Esophagus (tissue), 2 donors: Measurements from ENCODE around the gene AARS2. TPM values are rescaled to one million over a fixed set of nuclear protein-coding genes. Genes with fewer than 3 reads are reported as not detected.
A peak's percentile ranks its signal among the peaks of the same experiment; 100 is the strongest.
"Not testable (repeated sequence)": the region's sequence is repeated elsewhere in the genome, so short reads cannot be mapped to it uniquely, and the experiment has no call there.

ENCODE experiments used
- H3K27ac ChIP-seq, 2 donors: one replicate each; pipeline ENCODE4 v1.5.1; 2013; ENCODE audit warnings: low read depth in 2 of 2, mild to moderate bottlenecking in 2 of 2, inconsistent platforms in 1 of 2, low read length in 1 of 2, moderate library complexity in 1 of 2
- H3K27me3 ChIP-seq, 2 donors: one replicate each; pipeline ENCODE4 v1.6.1; 2013; ENCODE audit warnings: low read length in 2 of 2, control low read depth in 1 of 2, mild to moderate bottlenecking in 1 of 2; ENCODE audit not compliant: insufficient read depth in 2 of 2, control insufficient read depth in 1 of 2
- H3K36me3 ChIP-seq, 2 donors: one replicate each; pipeline ENCODE4 v1.6.1; 2013; ENCODE audit warnings: low read length in 1 of 2; ENCODE audit not compliant: control insufficient read depth in 2 of 2, insufficient read depth in 2 of 2
- H3K4me1 ChIP-seq, 2 donors: one replicate each; pipeline ENCODE4 v1.6.1; 2013; ENCODE audit warnings: low read length in 1 of 2; ENCODE audit not compliant: control insufficient read depth in 2 of 2, insufficient read depth in 2 of 2
- H3K4me3 ChIP-seq, 2 donors: one replicate each; pipeline ENCODE4 v1.5.1; 2013; ENCODE audit warnings: low read length in 2 of 2, mild to moderate bottlenecking in 2 of 2, low read depth in 1 of 2, moderate library complexity in 1 of 2
- H3K9me3 ChIP-seq, 2 donors: one replicate each; pipeline ENCODE4 v1.6.1; 2013; ENCODE audit warnings: mild to moderate bottlenecking in 2 of 2, low read depth in 1 of 2, low read length in 1 of 2, moderate library complexity in 1 of 2; ENCODE audit not compliant: control insufficient read depth in 2 of 2, insufficient read depth in 1 of 2
- WGBS, 2 donors: extraction: QIAGEN DNeasy Blood & Tissue Kit; methylation state at CpG; one replicate each; pipeline ENCODE4 v1.1.7; 2013; 5-methylcytosine and 5-hydroxymethylcytosine counted together
- polyA plus RNA-seq, 2 donors: library from polyadenylated mRNA; stranded (reverse); fragments of 200-250 nt; gene quantifications; one replicate each; pipeline ENCODE4 v1.2.3, GENCODE V29; 2013
- donor health status: healthy with polysubstance abuse.
- donor health status: Bipolar disorder and iron deficiency.

The AARS2 gene
- 1 to 10 TPM; 7.0 to 8.5 TPM for polyA plus RNA-seq

- WGBS, 2 donors, result 2% methylated on average over 52 of the region's 52 CpGs
- H3K9me3 ChIP-seq, result no peaks in the 10 kb centered on the region
- peaks cover 0 to 5% of the 10 kb centered on the region in 2 donors for H3K4me1 ChIP-seq
- H3K4me3 ChIP-seq, result peak within 1 kb of the TSS; percentile 72 to 93
- no peaks in the 10 kb centered on the region for H3K27me3 ChIP-seq
- H3K27ac ChIP-seq, result peak within 1 kb of the TSS; percentile 47 to 65
- H3K36me3 ChIP-seq, result peaks cover 7 to 23% of the 10 kb centered on the region in 2 donors
Observed at GRCh38 chr6:44312901-44313788, at the start of gene AARS2. Gene AARS2 (minus strand): TSS chr6:44313347. CDS start chr6:44313323, 24 bp downstream.

GRCh38 chr6:44361947-44362346 lies 48.8 kb upstream of the AARS2 start:
- Histone ChIP-seq H3K9me3 (no peaks in the 10 kb centered on the region), H3K36me3 (no peaks in the 10 kb centered on the region), H3K4me3 (no peak overlapping the region), H3K27ac (no peak overlapping the region), H3K27me3 (no peaks in the 10 kb centered on the region), H3K4me1 (no peaks in the 10 kb centered on the region)
- WGBS, 2 donors, result 75 to 84% methylated on average over 6 of the region's 6 CpGs

GRCh38 chr6:44359973-44360372 lies 46.8 kb upstream of the AARS2 start:
- no peak overlapping the region for H3K27ac ChIP-seq

GRCh38 chr6:44356487-44356886 lies 43.3 kb upstream of the AARS2 start:
- 53 to 73% methylated on average over 1 of the region's 1 CpG for WGBS, 2 donors
- Histone ChIP-seq H3K9me3 (peaks cover 0 to 3% of the 10 kb centered on the region in 2 donors), H3K27me3 (no peaks in the 10 kb centered on the region), H3K27ac (no peak overlapping the region), H3K4me3 (no peak overlapping the region), H3K36me3 (no peaks in the 10 kb centered on the region), H3K4me1 (no peaks in the 10 kb centered on the region)

More at GRCh38 chr6:44359973-44360372, 46.8 kb upstream of the AARS2 start:
- Histone ChIP-seq H3K36me3 (no peaks in the 10 kb centered on the region), H3K27me3 (no peaks in the 10 kb centered on the region), H3K4me1 (no peaks in the 10 kb centered on the region), H3K9me3 (peaks cover 0 to 3% of the 10 kb centered on the region in 2 donors), H3K4me3 (no peak overlapping the region)
- 83 to 87% methylated on average over 3 of the region's 3 CpGs for WGBS, 2 donors

- 82 to 88% methylated on average over 4 of the region's 4 CpGs for WGBS, 2 donors
- H3K4me1 ChIP-seq, result no peaks in the 10 kb centered on the region
- no peak overlapping the region for H3K27ac ChIP-seq
- H3K27me3 ChIP-seq, result no peaks in the 10 kb centered on the region
- H3K4me3 ChIP-seq, result no peak overlapping the region
- no peaks in the 10 kb centered on the region for H3K36me3 ChIP-seq
- peaks cover 0 to 3% of the 10 kb centered on the region in 2 donors for H3K9me3 ChIP-seq
Observed at GRCh38 chr6:44355640-44356039, 42.5 kb upstream of the AARS2 start.

GRCh38 chr6:44353336-44353735 lies 40.2 kb upstream of the AARS2 start:
- Histone ChIP-seq H3K27ac (no peak overlapping the region), H3K27me3 (no peaks in the 10 kb centered on the region), H3K4me1 (no peaks in the 10 kb centered on the region), H3K4me3 (no peak overlapping the region), H3K36me3 (no peaks in the 10 kb centered on the region), H3K9me3 (peaks cover 0 to 3% of the 10 kb centered on the region in 2 donors)
- 23 to 45% methylated on average over 2 of the region's 2 CpGs for WGBS, 2 donors

- Histone ChIP-seq H3K4me3 (no peak overlapping the region), H3K27ac (no peak overlapping the region), H3K4me1 (no peaks in the 10 kb centered on the region), H3K9me3 (peaks cover 0 to 3% of the 10 kb centered on the region in 2 donors), H3K27me3 (no peaks in the 10 kb centered on the region), H3K36me3 (no peaks in the 10 kb centered on the region)
- 84 to 85% methylated on average over 4 of the region's 4 CpGs for WGBS, 2 donors
Observed at GRCh38 chr6:44352259-44352658, 39.1 kb upstream of the AARS2 start.

GRCh38 chr6:44350650-44350994 lies 37.5 kb upstream of the AARS2 start:
- H3K4me3 ChIP-seq, H3K27me3 ChIP-seq, H3K4me1 ChIP-seq, H3K36me3 ChIP-seq, H3K9me3 ChIP-seq, H3K27ac ChIP-seq: not testable (repeated sequence)
- WGBS, 2 donors, result 70 to 74% methylated on average over 4 of the region's 4 CpGs

GRCh38 chr6:44349904-44350649 lies 36.9 kb upstream of the AARS2 start:
- no peak overlapping the region for H3K27ac ChIP-seq
- no peaks in the 10 kb centered on the region for H3K27me3 ChIP-seq
- 67 to 75% methylated on average over 6 of the region's 6 CpGs for WGBS, 2 donors
- no peaks in the 10 kb centered on the region for H3K4me1 ChIP-seq
- no peak overlapping the region for H3K4me3 ChIP-seq
- no peaks in the 10 kb centered on the region for H3K36me3 ChIP-seq
- no peaks in the 10 kb centered on the region for H3K9me3 ChIP-seq
